A549 treated with Mapracorat at 1 μM for 4 hours (cell line): ENCODE results near the gene DNAH3. TPM values are rescaled to one million over a fixed set of nuclear protein-coding genes. Genes with fewer than 3 reads are reported as not detected.

Source experiments
- total RNA-seq: library from RNA; stranded (reverse); fragments of 200-300 nt; extraction: Qiagen RNA extraction; gene quantifications from 5 replicates; pipeline ENCODE4 v1.2.3, GENCODE V29; 2022

The DNAH3 gene
- 0.09 to 0.33 TPM (median 0.21 TPM) in 5 replicates for total RNA-seq

GRCh38 chr16:21150375-21151001 lies at the start of gene DNAH3:
TSS of gene DNAH3 (minus strand) at chr16:21150846. CDS start at chr16:21150319, 527 bp downstream.

GRCh38 chr16:21158208-21159110 lies 7.8 kb upstream of the DNAH3 start, which contains the start of gene LDAF1:
TSS of gene LDAF1 (plus strand) at chr16:21158674. CDS start at chr16:21161183, 2,509 bp downstream.

GRCh38 chr16:20900299-20901067 lies 250.2 kb downstream of the DNAH3 start, which contains the start of the genes DCUN1D3 and LYRM1:
TSS of gene DCUN1D3 (minus strand) at chr16:20900358. CDS start at chr16:20862538, 37,820 bp downstream.
TSS of gene LYRM1 (plus strand) at chr16:20900771. CDS start at chr16:20915556, 14,785 bp downstream.

Other genes with a start within 250 kb of the DNAH3 start
- 17.0 to 20.4 TPM (median 18.8 TPM) in 5 replicates for gene LDAF1, start 7.8 kb upstream of the DNAH3 start, total RNA-seq
- not detected in 5 replicates for gene ZP2, start 60.7 kb upstream of the DNAH3 start, total RNA-seq
- gene ANKS4B, start 82.9 kb upstream of the DNAH3 start, total RNA-seq, result 0.03 to 0.07 TPM (median 0.04 TPM) in 5 replicates
- gene CRYM, start 127.4 kb upstream of the DNAH3 start, total RNA-seq, result 1.9 to 2.3 TPM (median 2.1 TPM) in 5 replicates